GM21529 (cell line): ENCODE measurements around the gene FLVCR1.

Experiments
- ATAC-seq: cut with Tn5 transposase; IDR thresholded peaks from one replicate; pipeline ENCODE4 v1.9.1; 2021; ENCODE audit not compliant: unreplicated experiment

The FLVCR1 gene

DNA sequence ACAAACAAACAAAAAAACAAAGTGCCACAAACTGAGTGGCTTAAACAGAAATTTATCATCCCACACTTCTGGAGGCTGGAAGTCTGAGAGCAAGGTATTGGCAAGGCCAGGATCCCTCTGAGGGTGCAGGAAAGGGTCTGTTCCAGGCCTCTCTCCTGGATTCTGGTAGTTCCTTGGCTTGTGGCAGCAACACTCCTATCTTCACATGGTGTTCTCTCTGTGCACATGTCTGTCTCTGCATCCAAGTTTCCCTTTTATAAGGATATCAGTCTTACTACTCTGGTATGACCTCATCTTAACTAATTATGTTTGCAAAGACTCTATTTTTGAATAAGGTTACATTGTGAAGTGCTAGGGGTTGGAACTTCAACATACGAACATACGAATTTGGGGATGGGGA is 87.0 kb downstream of the FLVCR1 start:
- no peak for ATAC-seq

DNA sequence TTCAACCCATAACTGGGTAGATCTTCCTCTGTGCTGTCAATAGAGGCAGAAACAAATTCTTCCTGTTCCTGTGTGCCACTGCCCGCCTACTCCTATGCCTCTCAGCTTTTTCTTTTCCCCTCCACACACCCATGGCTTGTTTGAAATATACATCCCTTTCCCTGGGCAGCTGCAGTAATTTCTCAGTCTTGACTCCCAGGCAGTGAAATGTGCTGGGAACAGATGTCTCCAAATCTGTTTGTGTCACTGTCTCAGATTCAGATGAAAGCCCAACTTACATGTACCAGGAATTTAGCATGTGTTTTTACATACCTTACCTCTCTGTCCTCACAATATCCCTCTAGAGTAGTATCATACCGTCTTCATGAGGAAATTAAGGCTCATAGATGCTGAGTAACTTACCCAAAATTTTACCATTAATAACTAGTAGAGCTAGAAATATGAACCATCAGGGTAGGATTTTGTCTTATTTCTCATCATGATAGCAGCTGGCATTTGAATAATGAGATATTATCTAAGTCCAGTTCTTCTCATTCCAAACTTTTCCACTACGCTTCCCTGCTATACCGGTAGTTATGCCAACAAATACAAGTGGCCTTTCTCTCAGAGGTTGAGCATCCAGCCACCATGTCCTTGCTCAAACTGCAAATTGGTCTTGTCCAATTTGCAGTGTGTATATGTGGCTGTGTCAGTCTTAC is 87.5 kb downstream of the FLVCR1 start:
- ATAC-seq = no peak

DNA sequence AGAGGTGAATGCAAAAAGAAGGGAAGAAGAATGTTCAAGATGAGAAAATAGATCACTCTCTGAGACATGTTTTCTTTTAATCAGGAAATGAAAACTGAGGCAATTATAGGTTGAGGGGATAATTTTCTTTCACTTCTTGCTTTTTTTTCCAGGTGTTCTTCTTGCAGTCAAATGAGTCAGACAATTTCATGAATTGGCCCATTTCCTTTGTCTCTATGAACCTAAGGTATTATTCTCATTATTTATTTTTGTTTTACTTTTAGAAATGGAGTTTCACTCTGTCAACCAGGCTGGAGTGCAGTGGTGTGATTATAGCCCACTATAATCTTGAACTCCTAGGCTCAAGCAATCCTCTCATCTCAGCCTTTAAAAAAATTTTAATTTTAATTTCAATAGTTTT is 88.8 kb downstream of the FLVCR1 start:
- ATAC-seq = no peak
